K562 (cell line): Measurements from ENCODE around the gene IQGAP3.

Source experiments
- CREM ChIP-seq: IDR thresholded peaks from 2 replicates; pipeline ENCODE4 v1.6.1; 2014; ENCODE audit warnings: antibody characterized with exemption, low read depth
- HOXB6 ChIP-seq: fragments of 250-450 bp; sonication (Bioruptor Pico); IDR thresholded peaks from 2 replicates; pipeline ENCODE4 v1.5.1; 2022; ENCODE audit warnings: mild to moderate bottlenecking, borderline replicate concordance
- NR3C1 ChIP-seq: sonication (generic); formaldehyde crosslinking; IDR thresholded peaks from 2 replicates; pipeline ENCODE4 v1.8.1; 2022; ENCODE audit warnings: missing genetic modification reagents
- SP1 ChIP-seq: sonication (generic); formaldehyde crosslinking; IDR thresholded peaks from 2 replicates; pipeline ENCODE4 v1.8.1; 2022; ENCODE audit warnings: mild to moderate bottlenecking, missing genetic modification reagents
- TCF7L2 ChIP-seq: fragments of 150-350 bp; IDR thresholded peaks from 2 replicates; pipeline ENCODE4 v1.6.1; 2016; ENCODE audit warnings: low read depth, mild to moderate bottlenecking, low read length, moderate library complexity
- TF ChIP-seq, protein P1 (sequence below): sonication (generic); formaldehyde crosslinking; IDR thresholded peaks from 2 replicates; pipeline ENCODE4 v1.8.1; 2022; ENCODE audit warnings: missing genetic modification reagents
- TF ChIP-seq, protein P2 (sequence below): sonication (generic); formaldehyde crosslinking; IDR thresholded peaks from 2 replicates; pipeline ENCODE4 v1.8.0; 2022; ENCODE audit warnings: missing genetic modification reagents, mild to moderate bottlenecking, borderline replicate concordance
- TF ChIP-seq, protein P3 (sequence below), 3 experiments: IDR thresholded peaks in 2 of 3; conservative IDR thresholded peaks in 1 of 3; 2 replicates each; pipeline ENCODE4 v1.5.1; 2011 to 2012; ENCODE audit warnings: low read length in 3 of 3, mild to moderate bottlenecking in 3 of 3, control low read depth in 2 of 3, improper control_type of control experiment in 1 of 3, inconsistent platforms in 1 of 3, low read depth in 1 of 3, mixed read lengths in 1 of 3, moderate library complexity in 1 of 3; ENCODE audit not compliant: insufficient read depth in 2 of 3
- TF ChIP-seq, protein P4 (sequence below): fragments of 450-650 bp; conservative IDR thresholded peaks from 2 replicates; pipeline ENCODE4 v1.6.1; 2016; ENCODE audit warnings: missing genetic modification characterization, low read depth, mild to moderate bottlenecking, missing compliant biosample characterization, moderate library complexity
- TF ChIP-seq, protein P5 (sequence below): fragments of 200-800 bp; sonication (Bioruptor generic); IDR thresholded peaks from 2 replicates; pipeline ENCODE4 v1.6.1; 2016; ENCODE audit warnings: missing genetic modification characterization, missing compliant biosample characterization
- TF ChIP-seq, protein P6 (sequence below), 2 experiments: fragments of 450-650 bp; formaldehyde crosslinking in 1 of 2; IDR thresholded peaks; 2 replicates each; pipeline versions ENCODE4 v1.4.0 to v1.6.1; 2014 to 2020; ENCODE audit warnings: mild to moderate bottlenecking in 2 of 2, borderline replicate concordance in 1 of 2, low read depth in 1 of 2

- TF ChIP-seq, protein P1, sequence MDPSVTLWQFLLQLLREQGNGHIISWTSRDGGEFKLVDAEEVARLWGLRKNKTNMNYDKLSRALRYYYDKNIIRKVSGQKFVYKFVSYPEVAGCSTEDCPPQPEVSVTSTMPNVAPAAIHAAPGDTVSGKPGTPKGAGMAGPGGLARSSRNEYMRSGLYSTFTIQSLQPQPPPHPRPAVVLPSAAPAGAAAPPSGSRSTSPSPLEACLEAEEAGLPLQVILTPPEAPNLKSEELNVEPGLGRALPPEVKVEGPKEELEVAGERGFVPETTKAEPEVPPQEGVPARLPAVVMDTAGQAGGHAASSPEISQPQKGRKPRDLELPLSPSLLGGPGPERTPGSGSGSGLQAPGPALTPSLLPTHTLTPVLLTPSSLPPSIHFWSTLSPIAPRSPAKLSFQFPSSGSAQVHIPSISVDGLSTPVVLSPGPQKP (CRISPR knock-in tag): no peak
- TF ChIP-seq, protein P2, sequence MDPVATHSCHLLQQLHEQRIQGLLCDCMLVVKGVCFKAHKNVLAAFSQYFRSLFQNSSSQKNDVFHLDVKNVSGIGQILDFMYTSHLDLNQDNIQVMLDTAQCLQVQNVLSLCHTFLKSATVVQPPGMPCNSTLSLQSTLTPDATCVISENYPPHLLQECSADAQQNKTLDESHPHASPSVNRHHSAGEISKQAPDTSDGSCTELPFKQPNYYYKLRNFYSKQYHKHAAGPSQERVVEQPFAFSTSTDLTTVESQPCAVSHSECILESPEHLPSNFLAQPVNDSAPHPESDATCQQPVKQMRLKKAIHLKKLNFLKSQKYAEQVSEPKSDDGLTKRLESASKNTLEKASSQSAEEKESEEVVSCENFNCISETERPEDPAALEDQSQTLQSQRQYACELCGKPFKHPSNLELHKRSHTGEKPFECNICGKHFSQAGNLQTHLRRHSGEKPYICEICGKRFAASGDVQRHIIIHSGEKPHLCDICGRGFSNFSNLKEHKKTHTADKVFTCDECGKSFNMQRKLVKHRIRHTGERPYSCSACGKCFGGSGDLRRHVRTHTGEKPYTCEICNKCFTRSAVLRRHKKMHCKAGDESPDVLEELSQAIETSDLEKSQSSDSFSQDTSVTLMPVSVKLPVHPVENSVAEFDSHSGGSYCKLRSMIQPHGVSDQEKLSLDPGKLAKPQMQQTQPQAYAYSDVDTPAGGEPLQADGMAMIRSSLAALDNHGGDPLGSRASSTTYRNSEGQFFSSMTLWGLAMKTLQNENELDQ (CRISPR knock-in tag): no peak
- TF ChIP-seq TCF7L2 (no peak), NR3C1 (CRISPR knock-in tag) (no peak), CREM (no peak), SP1 (CRISPR knock-in tag) (peak; percentile 39; the same call in 1 of the 2 replicates), HOXB6 (no peak)
- TF ChIP-seq, protein P3, sequence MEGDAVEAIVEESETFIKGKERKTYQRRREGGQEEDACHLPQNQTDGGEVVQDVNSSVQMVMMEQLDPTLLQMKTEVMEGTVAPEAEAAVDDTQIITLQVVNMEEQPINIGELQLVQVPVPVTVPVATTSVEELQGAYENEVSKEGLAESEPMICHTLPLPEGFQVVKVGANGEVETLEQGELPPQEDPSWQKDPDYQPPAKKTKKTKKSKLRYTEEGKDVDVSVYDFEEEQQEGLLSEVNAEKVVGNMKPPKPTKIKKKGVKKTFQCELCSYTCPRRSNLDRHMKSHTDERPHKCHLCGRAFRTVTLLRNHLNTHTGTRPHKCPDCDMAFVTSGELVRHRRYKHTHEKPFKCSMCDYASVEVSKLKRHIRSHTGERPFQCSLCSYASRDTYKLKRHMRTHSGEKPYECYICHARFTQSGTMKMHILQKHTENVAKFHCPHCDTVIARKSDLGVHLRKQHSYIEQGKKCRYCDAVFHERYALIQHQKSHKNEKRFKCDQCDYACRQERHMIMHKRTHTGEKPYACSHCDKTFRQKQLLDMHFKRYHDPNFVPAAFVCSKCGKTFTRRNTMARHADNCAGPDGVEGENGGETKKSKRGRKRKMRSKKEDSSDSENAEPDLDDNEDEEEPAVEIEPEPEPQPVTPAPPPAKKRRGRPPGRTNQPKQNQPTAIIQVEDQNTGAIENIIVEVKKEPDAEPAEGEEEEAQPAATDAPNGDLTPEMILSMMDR (IDR thresholded peaks at IDR 0.05 in 2 of 3, conservative IDR thresholded peaks at IDR 0.05 in 1 of 3; ENCODE audit: insufficient read depth in 2 of 3, low read depth in 1 of 3, low read length in 3 of 3): no peak
- TF ChIP-seq, protein P4, sequence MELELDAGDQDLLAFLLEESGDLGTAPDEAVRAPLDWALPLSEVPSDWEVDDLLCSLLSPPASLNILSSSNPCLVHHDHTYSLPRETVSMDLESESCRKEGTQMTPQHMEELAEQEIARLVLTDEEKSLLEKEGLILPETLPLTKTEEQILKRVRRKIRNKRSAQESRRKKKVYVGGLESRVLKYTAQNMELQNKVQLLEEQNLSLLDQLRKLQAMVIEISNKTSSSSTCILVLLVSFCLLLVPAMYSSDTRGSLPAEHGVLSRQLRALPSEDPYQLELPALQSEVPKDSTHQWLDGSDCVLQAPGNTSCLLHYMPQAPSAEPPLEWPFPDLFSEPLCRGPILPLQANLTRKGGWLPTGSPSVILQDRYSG (tag): no peak
- TF ChIP-seq, protein P5, sequence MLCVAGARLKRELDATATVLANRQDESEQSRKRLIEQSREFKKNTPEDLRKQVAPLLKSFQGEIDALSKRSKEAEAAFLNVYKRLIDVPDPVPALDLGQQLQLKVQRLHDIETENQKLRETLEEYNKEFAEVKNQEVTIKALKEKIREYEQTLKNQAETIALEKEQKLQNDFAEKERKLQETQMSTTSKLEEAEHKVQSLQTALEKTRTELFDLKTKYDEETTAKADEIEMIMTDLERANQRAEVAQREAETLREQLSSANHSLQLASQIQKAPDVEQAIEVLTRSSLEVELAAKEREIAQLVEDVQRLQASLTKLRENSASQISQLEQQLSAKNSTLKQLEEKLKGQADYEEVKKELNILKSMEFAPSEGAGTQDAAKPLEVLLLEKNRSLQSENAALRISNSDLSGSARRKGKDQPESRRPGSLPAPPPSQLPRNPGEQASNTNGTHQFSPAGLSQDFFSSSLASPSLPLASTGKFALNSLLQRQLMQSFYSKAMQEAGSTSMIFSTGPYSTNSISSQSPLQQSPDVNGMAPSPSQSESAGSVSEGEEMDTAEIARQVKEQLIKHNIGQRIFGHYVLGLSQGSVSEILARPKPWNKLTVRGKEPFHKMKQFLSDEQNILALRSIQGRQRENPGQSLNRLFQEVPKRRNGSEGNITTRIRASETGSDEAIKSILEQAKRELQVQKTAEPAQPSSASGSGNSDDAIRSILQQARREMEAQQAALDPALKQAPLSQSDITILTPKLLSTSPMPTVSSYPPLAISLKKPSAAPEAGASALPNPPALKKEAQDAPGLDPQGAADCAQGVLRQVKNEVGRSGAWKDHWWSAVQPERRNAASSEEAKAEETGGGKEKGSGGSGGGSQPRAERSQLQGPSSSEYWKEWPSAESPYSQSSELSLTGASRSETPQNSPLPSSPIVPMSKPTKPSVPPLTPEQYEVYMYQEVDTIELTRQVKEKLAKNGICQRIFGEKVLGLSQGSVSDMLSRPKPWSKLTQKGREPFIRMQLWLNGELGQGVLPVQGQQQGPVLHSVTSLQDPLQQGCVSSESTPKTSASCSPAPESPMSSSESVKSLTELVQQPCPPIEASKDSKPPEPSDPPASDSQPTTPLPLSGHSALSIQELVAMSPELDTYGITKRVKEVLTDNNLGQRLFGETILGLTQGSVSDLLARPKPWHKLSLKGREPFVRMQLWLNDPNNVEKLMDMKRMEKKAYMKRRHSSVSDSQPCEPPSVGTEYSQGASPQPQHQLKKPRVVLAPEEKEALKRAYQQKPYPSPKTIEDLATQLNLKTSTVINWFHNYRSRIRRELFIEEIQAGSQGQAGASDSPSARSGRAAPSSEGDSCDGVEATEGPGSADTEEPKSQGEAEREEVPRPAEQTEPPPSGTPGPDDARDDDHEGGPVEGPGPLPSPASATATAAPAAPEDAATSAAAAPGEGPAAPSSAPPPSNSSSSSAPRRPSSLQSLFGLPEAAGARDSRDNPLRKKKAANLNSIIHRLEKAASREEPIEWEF: no peak
- TF ChIP-seq, protein P6, sequence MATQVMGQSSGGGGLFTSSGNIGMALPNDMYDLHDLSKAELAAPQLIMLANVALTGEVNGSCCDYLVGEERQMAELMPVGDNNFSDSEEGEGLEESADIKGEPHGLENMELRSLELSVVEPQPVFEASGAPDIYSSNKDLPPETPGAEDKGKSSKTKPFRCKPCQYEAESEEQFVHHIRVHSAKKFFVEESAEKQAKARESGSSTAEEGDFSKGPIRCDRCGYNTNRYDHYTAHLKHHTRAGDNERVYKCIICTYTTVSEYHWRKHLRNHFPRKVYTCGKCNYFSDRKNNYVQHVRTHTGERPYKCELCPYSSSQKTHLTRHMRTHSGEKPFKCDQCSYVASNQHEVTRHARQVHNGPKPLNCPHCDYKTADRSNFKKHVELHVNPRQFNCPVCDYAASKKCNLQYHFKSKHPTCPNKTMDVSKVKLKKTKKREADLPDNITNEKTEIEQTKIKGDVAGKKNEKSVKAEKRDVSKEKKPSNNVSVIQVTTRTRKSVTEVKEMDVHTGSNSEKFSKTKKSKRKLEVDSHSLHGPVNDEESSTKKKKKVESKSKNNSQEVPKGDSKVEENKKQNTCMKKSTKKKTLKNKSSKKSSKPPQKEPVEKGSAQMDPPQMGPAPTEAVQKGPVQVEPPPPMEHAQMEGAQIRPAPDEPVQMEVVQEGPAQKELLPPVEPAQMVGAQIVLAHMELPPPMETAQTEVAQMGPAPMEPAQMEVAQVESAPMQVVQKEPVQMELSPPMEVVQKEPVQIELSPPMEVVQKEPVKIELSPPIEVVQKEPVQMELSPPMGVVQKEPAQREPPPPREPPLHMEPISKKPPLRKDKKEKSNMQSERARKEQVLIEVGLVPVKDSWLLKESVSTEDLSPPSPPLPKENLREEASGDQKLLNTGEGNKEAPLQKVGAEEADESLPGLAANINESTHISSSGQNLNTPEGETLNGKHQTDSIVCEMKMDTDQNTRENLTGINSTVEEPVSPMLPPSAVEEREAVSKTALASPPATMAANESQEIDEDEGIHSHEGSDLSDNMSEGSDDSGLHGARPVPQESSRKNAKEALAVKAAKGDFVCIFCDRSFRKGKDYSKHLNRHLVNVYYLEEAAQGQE (IDR thresholded peaks at IDR 0.05; ENCODE audit: borderline replicate concordance): no peak
- TF ChIP-seq, protein P6 (CRISPR knock-in tag; IDR thresholded peaks at IDR 0.05; ENCODE audit: low read depth): no peak
These were observed 276 bp upstream of the IQGAP3 start for GRCh38 chr1:156572663-156573018.
